Hematopoietic multipotent progenitor cell treated with erythropoietin and hydrocortisone succinate and interleukin-3 and kit ligand, for 8 days (in vitro differentiated cells): ENCODE measurements around the gene B3GALT6.

Experiments
- DNase-seq: peaks from one replicate; pipeline ENCODE4 v3.0.0-alpha.2; 2015

Gene B3GALT6

GRCh38 chr1:1270813-1271212 is 38.8 kb downstream of the B3GALT6 start:
- no peak for DNase-seq

DNA sequence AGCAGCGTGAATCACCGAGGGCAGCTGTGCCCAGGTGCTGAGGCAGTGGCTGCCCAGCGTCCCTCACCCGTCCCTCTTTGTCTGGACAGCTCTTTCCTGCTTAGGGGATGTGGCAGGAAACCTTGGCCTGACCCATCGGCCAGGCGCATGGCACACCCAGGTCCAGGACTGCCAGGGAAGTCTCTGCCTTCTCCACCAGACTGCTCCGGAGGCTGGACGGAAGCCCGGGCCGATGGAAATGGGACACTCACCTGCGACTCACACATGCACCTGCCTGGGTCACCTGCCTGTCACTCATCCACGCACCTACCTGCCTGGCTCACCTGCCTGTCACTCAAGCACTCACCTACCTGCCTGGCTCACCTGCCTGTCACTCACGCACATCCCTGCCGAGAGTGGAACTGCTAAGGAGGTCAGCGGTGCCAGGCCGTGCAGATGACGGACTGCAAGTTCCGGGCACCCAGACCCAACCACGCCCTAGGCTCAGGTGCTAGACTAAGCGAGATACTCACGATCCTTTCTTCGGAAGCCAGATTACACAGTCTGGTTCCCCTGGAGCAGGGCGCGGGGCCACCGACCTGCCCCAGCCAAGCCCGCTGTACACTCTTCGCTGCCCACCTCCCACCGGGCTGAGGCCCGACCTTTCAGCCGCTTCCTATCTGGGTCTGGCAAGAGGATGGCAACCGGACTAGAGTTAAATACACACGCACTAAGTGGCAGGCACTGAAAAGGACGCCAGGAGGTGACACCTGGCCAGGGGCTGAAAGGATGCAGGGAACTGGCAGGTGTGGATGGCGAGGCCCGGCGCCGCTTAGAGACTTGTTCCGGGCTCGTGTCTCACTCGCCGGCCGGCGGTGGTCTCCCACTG is 40.5 kb downstream of the B3GALT6 start:
- no peak for DNase-seq

DNA sequence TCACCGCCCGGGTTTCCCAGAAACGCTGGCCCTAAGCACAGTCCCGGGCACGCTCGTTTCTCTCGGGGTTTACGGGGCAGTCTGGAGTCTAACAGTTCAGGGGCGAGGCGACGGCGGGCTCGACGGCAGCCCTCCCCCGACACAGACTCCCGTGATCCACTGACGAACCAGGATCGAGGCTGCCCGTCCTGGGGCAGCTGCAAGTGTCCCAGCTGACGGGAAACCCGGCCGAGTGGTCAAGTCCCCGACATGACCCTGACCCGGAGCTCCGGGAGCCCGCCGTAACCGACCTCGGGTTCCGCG is 41.1 kb downstream of the B3GALT6 start:
- no peak for DNase-seq

DNA sequence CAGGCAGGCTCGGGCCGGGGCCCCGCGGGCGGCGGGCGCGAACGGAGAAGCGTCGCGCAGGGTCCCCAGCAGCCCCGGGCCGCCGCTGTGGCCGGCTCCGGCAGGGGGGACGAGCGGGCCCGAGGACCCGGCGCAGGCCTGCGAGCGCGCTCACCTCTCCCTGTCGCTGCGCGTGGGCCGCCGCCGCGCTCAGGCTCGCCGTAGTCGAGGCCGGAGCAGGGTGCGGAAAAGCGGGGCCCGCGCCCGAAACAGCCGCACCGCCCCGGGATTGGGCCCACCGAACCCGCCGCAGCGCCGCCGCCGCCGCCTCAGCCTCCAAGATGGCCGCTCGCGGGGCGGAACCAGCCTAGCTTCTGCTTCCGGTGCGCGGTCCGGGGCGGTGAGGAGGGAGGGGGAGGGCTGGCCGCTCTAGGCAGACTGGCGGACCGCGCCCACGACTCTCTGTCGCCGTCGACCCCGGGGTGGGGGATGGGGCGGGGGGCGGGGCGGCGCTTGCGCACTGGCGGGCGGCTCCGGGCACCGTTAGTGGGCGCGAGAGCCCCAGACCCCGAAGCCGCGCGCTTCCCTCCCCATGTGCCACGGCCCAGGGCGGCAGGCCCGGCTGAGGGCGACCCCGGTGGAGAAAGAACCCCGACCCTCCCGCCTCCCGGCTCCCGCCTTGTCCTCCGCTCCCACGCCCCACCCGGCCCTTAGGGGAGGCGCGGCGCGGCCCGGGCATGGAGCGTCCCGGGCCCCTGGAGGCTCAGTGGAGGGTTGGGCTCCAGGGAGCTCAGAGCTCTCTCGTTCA is 41.7 kb downstream of the B3GALT6 start, which contains the start of gene UBE2J2:
Gene UBE2J2, minus strand, starts transcription at position 343 of the 787 bp plus-strand sequence. CDS start 5,862 bp downstream, outside the sequence.
- peak; percentile 85 for DNase-seq

DNA sequence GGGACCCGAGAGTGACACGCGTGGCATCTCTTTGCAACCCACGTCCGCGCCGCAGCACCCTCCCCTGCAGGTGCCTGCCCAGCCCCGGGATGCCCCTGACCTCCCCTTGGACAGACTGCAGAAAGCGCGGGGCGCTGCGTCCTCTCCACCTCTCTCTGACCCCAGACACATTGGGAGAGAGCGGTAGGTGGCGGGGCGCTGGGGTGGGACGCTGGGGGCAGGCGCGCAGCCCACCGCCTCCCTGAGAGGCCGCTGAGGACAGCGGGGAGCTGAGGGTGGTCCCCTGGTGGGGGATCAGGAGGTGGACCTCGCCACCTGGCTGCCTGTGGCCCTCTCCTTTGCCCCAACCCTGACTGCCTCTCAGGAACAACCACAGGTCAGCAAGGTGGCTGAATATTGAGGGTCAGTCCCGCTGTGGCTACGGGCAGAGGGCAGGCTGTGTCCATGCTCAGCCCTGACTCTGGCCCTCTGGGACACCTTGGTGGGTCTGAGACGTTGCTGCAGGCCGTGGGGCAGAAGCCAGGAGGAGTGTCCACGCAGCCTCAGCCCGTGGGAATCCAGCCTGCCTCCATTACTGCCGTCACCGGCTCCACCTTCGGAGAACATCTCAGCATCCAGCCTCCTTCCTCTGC is 42.4 kb downstream of the B3GALT6 start:
- no peak for DNase-seq

GRCh38 chr1:1274931-1275431 is 42.9 kb downstream of the B3GALT6 start:
- no peak for DNase-seq

- no peak for DNase-seq
Measured at GRCh38 chr1:1275836-1276235, 43.8 kb downstream of the B3GALT6 start.

DNA sequence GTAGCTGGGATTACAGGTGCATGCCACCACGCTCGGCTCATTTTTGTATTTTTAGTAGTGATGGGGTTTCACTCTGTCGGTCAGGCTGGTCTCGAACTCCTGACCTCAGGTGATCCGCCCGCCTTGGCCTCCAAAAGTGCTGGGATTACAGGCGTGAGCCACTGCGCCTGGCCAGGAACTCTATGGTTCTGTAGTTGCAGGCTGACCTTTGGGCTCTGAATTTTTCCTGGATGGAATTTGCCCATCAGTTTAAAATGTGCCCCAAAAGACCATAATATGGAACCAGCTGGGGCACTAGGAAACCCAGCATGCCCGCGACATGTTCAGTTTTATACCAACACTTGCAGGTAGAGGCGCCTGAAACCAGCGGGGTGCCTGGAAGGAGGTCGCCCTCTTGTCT is 46.6 kb downstream of the B3GALT6 start:
- DNase-seq: no peak

DNA sequence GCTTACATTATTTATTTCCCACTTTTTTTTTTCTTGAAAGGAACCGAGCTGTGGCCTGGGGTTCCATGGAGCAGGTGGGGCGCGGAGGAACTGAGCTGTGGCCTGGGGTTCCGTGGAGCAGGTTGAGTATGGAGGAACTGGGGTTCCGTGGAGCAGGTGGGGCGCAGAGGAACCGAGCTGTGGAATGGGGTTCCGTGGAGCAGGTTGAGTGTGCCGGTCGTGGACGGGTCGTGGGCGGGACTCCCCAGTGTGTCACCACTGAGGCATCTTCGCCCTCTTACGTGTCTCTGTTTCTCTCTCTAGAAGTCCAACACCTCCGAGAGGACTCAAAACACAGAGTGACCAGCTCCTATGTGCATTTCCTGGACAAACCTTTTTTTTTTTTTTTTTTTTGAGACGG is 47.0 kb downstream of the B3GALT6 start:
- no peak for DNase-seq

GRCh38 chr1:1280782-1281481 is 48.9 kb downstream of the B3GALT6 start:
- DNase-seq: no peak

GRCh38 chr1:1281533-1282321 is 49.7 kb downstream of the B3GALT6 start:
- DNase-seq: no peak

DNA sequence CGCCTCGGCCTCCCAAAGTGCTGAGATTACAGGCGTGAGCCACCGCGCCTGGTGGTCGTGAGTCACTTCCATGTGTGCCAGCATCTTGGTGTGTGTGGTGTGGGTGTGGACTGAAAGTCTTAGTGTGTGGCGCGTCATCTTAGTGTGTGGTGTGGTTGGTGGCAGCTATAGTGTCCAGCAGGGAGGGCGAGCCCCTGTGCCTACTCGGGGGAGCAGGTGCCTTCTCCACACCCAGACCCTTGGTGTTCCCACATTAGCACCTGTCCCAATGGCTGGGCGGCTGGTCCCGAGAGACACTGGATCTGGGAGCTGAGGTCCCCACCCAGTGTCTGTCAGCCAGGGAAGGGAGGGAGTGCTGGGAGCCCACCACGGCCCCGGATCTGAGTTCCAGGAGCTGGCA is 51.0 kb downstream of the B3GALT6 start:
- DNase-seq: no peak

- no peak for DNase-seq
Measured at GRCh38 chr1:1283821-1284220, 51.8 kb downstream of the B3GALT6 start.
